ENCODE data around the gene TRIM17. TPM values are rescaled to one million over a fixed set of nuclear protein-coding genes. Genes with fewer than 3 reads are reported as not detected.
A peak's percentile ranks its signal among the peaks of the same experiment; 100 is the strongest.

The TRIM17 gene
- total and polyA plus RNA-seq, 9 of the 15 experiments (the other 6 are each of a cell fraction or from before 2014, with no cell fraction given): not detected

- TF ChIP-seq AFF4 (CRISPR knock-in tag; IDR thresholded peaks at IDR 0.05): peak; percentile 97
- no peak for TF ChIP-seq PHB2 (IDR thresholded peaks at IDR 0.05; ENCODE audit: low read depth)
- peak; percentile 86; the same call in 1 of the 2 replicates for TF ChIP-seq THAP12 (CRISPR knock-in tag; IDR thresholded peaks at IDR 0.05)
- TF ChIP-seq ATF7 (IDR thresholded peaks at IDR 0.05): peak; percentile 84
- no peak for TF ChIP-seq CBFA2T2 (conservative IDR thresholded peaks at IDR 0.05)
- TF ChIP-seq CBX5 (IDR thresholded peaks at IDR 0.05; ENCODE audit: borderline replicate concordance, low read depth): peak; percentile 64; the same call in 1 of the 2 replicates
- TF ChIP-seq CBX2 (IDR thresholded peaks at IDR 0.05; ENCODE audit: insufficient read depth, low read length, poor library complexity, severe bottlenecking): no peak
- TF ChIP-seq RBM17 (IDR thresholded peaks at IDR 0.05; ENCODE audit: borderline replicate concordance, low read depth, low read length): no peak
- peak in 1 of 2 experiments; percentile 67; a peak in 1 of 4 replicates for TF ChIP-seq SRF (CRISPR knock-in tag; IDR thresholded peaks at IDR 0.05)
- TF ChIP-seq ZNF780A (CRISPR knock-in tag; IDR thresholded peaks at IDR 0.05): no peak
- no peak for TF ChIP-seq SETDB1 (IDR thresholded peaks at IDR 0.05; ENCODE audit: low read length)
- TF ChIP-seq XRCC5 (IDR thresholded peaks at IDR 0.05; ENCODE audit: low read depth, low read length): peak; percentile 19; the same call in 1 of the 2 replicates
- TF ChIP-seq MAZ (CRISPR knock-in tag; conservative IDR thresholded peaks at IDR 0.05 in 1 of 2, IDR thresholded peaks at IDR 0.05 in 1 of 2): peak; percentile 79; a peak in 3 of 4 replicates
- peak; percentile 85 for TF ChIP-seq CREB1 (IDR thresholded peaks at IDR 0.05)
- peak; percentile 94 for TF ChIP-seq CREB1 (CRISPR knock-in tag; IDR thresholded peaks at IDR 0.05)
- no peak for TF ChIP-seq KLF1 (tag; IDR thresholded peaks at IDR 0.05)
- TF ChIP-seq TBP (optimal IDR thresholded peaks at IDR 0.05; ENCODE audit: low read depth, low read length): no peak
- TF ChIP-seq ZNF224 (CRISPR knock-in tag; IDR thresholded peaks at IDR 0.05): peak; percentile 90
- TF ChIP-seq RAD51 (IDR thresholded peaks at IDR 0.05; ENCODE audit: borderline replicate concordance, low read depth): peak; percentile 83
- no peak for TF ChIP-seq HIVEP1 (CRISPR knock-in tag; IDR thresholded peaks at IDR 0.05)
- peak in 1 of 2 experiments; percentile 66; a peak in 1 of 4 replicates for TF ChIP-seq FOXA3 (CRISPR knock-in tag; conservative IDR thresholded peaks at IDR 0.05 in 1 of 2, IDR thresholded peaks at IDR 0.05 in 1 of 2)
- no peak; the same call in 1 of the 2 replicates for TF ChIP-seq MED1 (CRISPR knock-in tag; IDR thresholded peaks at IDR 0.05; ENCODE audit: borderline replicate concordance)
- TF ChIP-seq ZSCAN32 (CRISPR knock-in tag; IDR thresholded peaks at IDR 0.05): no peak
Measured at GRCh38 chr1:228457396-228458176, 40.9 kb upstream of the TRIM17 start (continued).

All from K562 (cell line).